ENCODE measurements around the gene TMEM245.
"Not testable (repeated sequence)": the region's sequence is repeated elsewhere in the genome, so short reads cannot be mapped to it uniquely, and the experiment has no call there.

Gene TMEM245

GRCh38 chr9:109072133-109072692 lies 47.5 kb downstream of the TMEM245 start:
- no peak for DNase-seq (ENCODE audit: low read depth in 2 of 2, low spot score in 1 of 2)

- DNase-seq (ENCODE audit: low read depth in 2 of 2, low spot score in 1 of 2) = no peak
Measured at GRCh38 chr9:109068764-109069163, 51.0 kb downstream of the TMEM245 start.

DNA sequence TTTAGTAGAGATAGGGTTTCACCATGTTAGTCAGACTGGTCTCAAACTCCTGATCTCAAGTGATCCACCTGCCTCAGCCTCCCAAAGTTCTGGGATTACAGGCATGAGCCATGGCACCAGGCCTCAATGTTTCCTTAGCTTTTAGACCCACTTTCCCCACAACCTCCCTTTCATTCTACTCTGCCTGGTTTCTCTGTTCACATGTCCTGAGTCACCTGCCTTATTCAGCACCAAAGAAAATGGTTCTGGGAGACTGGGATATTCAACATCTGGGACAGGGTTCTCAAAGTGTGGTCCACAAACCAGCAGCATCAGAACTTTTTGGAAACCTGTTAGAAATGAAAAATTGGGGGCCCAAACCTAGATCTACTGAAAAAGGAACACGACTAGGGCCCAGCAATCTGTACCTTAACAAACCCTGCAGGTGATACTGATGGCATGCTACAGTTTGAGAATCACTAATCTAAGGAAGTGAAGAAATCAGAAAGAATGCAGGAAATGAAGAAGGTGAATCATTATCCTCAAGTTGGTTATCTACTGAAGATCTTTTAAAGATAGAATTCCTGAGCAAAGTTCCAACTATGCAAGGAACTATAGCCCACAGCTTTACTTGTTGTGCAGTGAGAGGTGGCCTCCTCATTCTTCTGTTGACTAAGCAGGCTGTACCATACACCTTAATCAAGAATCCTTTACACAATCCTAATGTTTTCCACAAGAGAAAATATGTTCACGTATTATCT lies 54.6 kb downstream of the TMEM245 start:
- no peak for DNase-seq (ENCODE audit: low read depth in 2 of 2, low spot score in 1 of 2)

DNA sequence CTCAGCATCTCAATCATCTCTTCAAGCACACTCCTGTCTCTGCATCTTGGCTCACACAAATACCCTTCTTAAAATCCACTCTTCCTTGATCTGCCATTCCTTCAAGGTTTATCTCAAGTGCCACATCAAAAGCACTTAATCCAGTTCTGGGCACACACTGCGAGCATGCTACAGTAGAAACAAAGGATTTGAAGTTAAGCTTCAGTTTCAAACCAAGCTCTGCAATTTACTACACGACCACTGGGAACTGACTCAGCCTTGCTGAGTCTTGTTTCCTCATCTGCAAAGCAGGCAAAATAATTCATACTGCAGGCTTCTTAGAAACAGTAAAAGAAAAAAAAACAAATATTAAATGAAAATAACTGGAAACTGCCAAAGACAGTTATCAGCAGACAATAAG lies 56.0 kb downstream of the TMEM245 start:
- DNase-seq (ENCODE audit: low read depth in 2 of 2, low spot score in 1 of 2) = no peak

GRCh38 chr9:109062543-109062942 lies 57.2 kb downstream of the TMEM245 start:
- no peak for DNase-seq (ENCODE audit: low read depth in 2 of 2, low spot score in 1 of 2)

DNA sequence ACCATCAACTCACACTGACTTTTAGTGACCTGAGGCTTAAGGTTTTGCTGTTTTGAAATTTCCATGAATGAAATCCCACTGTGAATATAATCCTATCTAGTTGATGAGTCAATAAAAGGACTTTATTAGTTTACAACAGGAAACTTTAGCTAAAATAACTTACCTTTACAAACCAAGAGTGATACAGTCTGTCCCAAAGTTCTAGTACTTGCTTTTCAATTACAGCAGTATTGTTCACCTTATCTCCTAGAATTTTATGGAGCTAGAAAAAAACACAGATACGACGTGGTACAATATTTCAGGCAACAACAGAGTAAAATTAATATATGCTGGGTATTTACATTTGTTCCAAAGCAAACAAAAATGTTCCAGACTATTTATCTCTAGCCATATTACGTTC lies 59.6 kb downstream of the TMEM245 start:
- DNase-seq (ENCODE audit: low read depth in 2 of 2, low spot score in 1 of 2) = no peak

- not testable (repeated sequence) for DNase-seq (ENCODE audit: low read depth in 2 of 2, low spot score in 1 of 2)
Measured at GRCh38 chr9:109053121-109053520, 66.6 kb downstream of the TMEM245 start.

DNA sequence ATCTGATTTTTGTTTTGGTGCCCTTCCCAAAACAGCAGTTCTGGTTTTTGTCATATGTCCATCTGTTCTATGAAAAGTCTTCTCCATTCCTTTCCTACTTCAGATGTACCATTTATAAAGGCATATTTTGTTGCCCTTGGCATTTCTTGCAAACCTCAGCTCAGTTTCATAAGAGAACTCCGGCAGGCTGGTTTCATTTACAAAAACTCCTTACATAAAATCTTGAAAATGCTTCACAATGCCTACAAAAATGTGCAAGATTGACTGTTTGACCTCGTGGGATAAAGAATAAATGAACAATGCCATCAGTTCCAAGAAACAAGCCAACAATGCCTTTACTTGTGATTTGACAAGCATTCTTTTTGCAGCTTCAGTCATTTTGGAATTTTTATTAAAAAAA lies 67.3 kb downstream of the TMEM245 start:
- no peak for DNase-seq (ENCODE audit: low read depth in 2 of 2, low spot score in 1 of 2)

- DNase-seq (ENCODE audit: low read depth in 2 of 2, low spot score in 1 of 2) = no peak
Measured at GRCh38 chr9:109051733-109052132, 68.0 kb downstream of the TMEM245 start.

DNA sequence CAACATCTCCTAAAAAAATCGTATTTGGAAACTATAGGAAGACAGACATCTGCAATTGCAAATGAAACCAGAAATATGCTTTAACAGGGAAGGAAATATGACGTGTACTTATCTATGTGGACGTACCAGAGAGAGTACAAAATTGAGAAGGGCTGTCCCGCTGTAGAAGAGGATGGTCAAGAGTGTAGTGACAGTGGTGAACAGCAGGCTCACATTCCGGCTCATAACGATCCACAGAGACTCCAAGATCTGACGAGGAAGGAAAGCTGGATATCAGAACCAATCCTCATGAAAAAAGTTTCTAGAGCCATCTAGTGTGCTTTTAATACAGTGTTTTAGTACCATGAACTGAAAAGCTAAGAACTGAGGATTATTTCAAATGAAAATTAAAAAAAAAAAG lies 69.3 kb downstream of the TMEM245 start:
- DNase-seq (ENCODE audit: low read depth in 2 of 2, low spot score in 1 of 2) = no peak

DNA sequence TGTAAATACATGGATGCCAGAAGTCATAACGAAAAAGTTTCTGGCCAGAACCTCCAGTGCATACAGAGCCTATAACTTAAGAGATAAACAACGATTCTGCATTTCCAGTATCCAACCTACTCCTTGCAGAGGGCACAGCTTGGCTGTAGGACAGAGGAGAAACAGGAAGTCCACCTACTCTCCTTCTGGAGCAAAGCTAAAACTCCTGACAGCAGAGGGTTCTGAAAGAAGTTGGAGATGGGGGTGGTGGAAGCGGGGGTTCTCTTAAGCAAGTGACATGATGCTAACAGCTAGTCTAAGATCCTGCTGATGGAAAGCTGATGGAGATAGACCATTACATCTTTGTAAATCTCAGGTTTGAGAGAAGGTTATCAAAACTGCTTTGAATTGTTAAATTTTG lies 70.9 kb downstream of the TMEM245 start:
- DNase-seq (ENCODE audit: low read depth in 2 of 2, low spot score in 1 of 2) = no peak

DNA sequence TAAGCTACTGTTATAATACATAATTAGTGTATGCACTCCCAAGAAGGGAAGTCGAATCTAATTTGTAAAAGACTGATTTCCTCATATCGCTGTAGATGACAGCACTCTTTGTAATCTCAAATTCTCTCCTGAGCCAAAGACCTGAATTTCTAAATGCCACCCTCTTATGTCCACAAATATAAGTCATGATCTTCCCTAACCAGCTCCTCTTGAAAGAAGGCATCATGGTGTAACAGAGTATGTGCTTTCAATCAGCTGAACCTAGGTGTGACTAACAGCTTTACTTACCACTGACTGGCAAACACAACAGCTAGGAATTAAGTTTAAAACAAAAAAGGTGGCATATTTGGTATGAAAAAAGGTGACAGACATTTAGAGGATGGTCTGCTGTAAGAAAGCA lies 72.5 kb downstream of the TMEM245 start:
- no peak for DNase-seq (ENCODE audit: low read depth in 2 of 2, low spot score in 1 of 2)

DNA sequence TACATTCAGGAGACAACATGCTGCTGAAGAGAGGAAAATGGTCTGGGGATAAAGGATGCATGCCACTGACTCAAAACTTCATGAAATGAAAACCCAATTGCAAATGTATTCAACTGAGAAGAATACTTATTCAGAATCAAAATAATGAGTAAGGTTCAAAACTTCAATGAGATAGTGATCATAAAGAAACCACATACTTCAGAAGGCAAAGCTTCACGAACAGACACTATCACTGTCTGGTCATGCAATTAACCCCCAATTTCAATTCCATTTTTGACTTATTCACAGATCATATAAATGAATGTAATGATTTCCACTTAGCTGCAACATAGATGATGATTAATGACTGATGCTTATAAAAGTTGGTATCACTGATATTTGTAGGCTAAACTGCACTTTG lies 73.4 kb downstream of the TMEM245 start:
- DNase-seq (ENCODE audit: low read depth in 2 of 2, low spot score in 1 of 2) = no peak

GRCh38 chr9:109043578-109043977 lies 76.2 kb downstream of the TMEM245 start:
- no peak for DNase-seq (ENCODE audit: low read depth in 2 of 2, low spot score in 1 of 2)

- no peak for DNase-seq (ENCODE audit: low read depth in 2 of 2, low spot score in 1 of 2)
Measured at GRCh38 chr9:109040571-109040970, 79.2 kb downstream of the TMEM245 start.

DNA sequence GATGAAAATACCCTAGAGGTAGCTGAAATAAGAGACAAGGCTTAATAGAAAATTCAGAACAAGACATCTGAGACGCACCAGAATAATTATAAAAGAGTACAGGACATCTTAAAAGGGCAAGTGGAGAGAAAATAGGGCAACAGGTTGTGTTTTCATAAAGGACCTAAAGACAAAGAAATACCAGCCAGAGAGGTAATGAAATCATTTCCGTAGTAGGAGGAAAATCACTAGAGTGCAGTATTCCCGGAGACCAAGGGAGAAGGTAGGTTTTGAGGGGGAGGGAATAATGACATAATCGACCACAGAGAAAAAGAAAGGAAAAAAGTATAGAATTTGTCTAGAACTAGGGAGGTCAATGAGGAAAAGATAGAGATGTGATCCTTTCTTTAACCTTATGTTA lies 80.2 kb downstream of the TMEM245 start:
- DNase-seq (ENCODE audit: low read depth in 2 of 2, low spot score in 1 of 2) = no peak

DNA sequence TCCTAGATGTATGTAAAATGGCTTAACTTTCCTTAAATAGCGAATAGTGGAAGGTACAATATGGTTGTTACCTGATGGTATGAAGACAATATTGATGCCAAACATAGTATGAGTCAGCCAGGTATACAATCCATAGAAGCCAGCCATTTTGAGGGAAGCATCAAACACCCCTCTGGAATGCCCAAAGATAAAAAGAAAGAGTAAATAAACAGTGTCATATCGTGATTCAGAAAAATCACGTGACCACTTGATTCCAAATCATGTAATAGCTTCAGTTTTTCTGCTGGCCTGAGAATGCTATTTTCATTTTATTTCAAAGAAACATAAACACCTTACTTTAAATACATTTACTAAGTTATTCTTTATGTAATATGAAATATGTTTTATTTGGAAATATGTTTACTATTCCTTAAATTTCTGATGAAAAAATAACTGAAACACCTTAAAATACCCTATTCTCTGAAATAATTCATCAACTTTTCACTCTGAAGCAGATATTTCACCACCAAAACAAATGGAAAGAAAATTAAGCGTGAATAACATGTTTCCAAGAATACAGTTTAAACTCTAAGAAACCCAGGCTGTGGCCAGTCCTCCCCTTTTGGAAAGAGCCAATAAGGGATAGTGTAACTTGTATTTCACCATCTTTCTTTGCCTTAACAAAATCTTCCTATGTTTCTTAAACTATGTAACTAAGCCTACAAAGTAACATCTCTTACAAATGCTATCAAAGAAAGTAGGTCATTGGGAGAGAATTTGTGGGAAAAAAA lies 81.6 kb downstream of the TMEM245 start:
- no peak for DNase-seq (ENCODE audit: low read depth in 2 of 2, low spot score in 1 of 2)

DNA sequence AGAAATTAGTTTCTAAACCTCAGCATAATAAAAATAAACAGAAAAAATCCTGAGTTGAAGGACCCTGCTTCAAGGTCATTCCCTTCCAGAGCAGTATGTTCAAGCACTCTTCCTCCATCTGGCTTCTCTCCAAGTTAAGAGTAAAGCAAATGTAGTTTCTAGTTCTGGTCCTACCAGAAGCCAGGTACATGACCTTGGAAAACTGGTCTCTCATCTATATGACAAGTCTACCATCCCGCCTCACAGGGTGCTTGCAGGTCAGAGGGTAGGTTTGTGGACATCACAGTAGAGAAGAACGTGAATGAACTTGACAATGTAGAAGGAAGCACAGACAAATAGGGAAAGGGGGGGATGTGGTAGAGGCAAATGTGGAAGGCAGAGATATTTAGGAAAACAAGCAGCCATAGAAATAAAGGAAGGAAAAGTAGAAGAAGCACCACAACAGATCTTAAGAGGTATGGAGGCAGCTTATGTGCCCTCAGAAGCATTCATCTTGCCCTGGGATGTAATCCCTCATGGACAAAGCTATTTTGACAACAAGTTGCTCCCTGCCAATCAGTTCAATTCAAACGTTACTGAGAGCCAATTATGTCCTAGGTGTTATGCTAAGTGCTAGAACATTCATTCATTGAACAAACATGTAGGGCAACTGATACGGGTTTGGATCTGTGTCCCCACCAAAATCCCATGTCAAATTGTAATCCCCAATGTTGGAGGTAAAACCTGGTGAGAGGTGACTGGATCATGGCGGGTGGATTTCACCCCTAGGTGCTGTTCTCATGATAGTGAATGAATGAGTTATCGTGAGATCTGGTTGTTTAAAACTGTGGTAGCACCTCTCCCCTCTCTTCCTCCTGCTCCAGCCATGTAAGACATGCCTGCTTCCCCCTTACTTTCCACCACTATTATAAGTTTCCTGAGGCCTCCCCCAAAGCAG lies 82.7 kb downstream of the TMEM245 start:
- DNase-seq (ENCODE audit: low read depth in 2 of 2, low spot score in 1 of 2) = no peak

- DNase-seq (ENCODE audit: low read depth in 2 of 2, low spot score in 1 of 2) = no peak
Measured at GRCh38 chr9:109035684-109036423, 83.9 kb downstream of the TMEM245 start.

DNA sequence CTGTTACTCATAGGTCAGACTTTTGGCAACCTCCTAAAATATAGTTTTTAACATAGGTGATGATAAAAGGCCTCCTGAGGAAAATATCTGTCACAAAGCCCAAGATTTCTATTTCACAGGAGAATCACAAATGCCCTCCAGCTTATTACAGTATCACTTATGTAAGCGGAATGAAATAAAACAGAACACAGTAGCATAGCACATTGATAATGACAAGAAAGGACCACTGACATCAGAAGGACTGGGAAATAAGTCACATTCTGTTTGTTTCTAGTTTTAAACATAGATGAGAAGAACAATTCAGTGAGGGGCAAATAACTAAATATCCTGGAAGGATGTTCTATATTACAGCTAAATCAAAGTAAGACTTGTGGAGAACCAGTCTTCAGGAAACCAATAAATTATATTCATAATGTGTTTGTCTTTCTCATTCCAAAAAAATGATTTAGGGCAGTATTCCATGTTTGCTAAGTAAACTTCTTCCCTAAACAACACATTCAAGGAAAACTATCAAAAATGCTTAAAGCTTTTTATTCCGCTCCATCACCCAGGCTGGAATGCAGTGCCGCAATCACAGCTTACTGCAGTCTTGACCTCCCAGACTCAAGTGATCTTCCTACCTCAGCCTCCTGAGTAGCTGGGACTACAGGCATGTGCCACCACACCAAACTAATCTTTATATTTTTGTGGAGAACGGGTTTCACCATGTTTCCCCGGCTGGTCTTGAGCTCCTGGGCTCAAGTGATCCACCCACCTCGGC lies 85.6 kb downstream of the TMEM245 start:
- DNase-seq (ENCODE audit: low read depth in 2 of 2, low spot score in 1 of 2) = no peak

Measured in stimulated activated CD8-positive, alpha-beta memory T cell treated with anti-CD3 and anti-CD28 coated beads, Interleukin-4, amount 100 ng/mL, for 4 hours (primary cell).